CD4-positive, alpha-beta T cell (primary cell): ENCODE measurements around the gene RILPL2. TPM values are rescaled to one million over a fixed set of nuclear protein-coding genes. Genes with fewer than 3 reads are reported as not detected.
"Not testable (repeated sequence)": the region's sequence is repeated elsewhere in the genome, so short reads cannot be mapped to it uniquely, and the experiment has no call there.

Experiments used
- ATAC-seq: fragments of 200-7000 bp; cut with Tn5 transposase; one replicate; pipeline ENCODE4 v1.10.0; 2022; ENCODE audit warnings: mild to moderate bottlenecking; ENCODE audit not compliant: poor library complexity
- CTCF ChIA-PET: fragments of 350-600 bp; sonication (Branson Sonifier 250); formaldehyde crosslinking; loops from one replicate; lab custom pipeline; 2021; ENCODE audit warnings: antibody characterized with exemption, inconsistent platforms; lab: Charles Lee
- POLR2A ChIA-PET: fragments of 350-600 bp; sonication (Branson Sonifier 250); formaldehyde crosslinking; loops from one replicate; lab custom pipeline; 2021; ENCODE audit warnings: antibody characterized with exemption, inconsistent platforms; lab: Charles Lee
- DNase-seq, 14 experiments: peaks; one replicate each; pipeline ENCODE4 v3.0.0-alpha.2; 2013 to 2020; ENCODE audit warnings: mixed read lengths in 2 of 14
- H3K27ac ChIP-seq, 2 donors: one replicate each; pipeline versions ENCODE4 v1.5.1 to v1.7.0; 2013; ENCODE audit warnings: low read length in 2 of 2, low read depth in 1 of 2, mild to moderate bottlenecking in 1 of 2
- H3K27me3 ChIP-seq, 2 experiments: 1 replicate in 1 of 2; 2 replicates in 1 of 2; pipeline versions ENCODE4 v1.6.1 to v1.7.0; 2013; ENCODE audit warnings: low read length in 2 of 2, control low read depth in 1 of 2, mild to moderate bottlenecking in 1 of 2, moderate library complexity in 1 of 2; ENCODE audit not compliant: insufficient read depth in 2 of 2, control insufficient read depth in 1 of 2
- H3K36me3 ChIP-seq: one replicate; pipeline ENCODE4 v1.6.1; 2013; ENCODE audit warnings: low read length, control low read depth; ENCODE audit not compliant: insufficient read depth
- H3K4me1 ChIP-seq: one replicate; pipeline ENCODE4 v1.6.1; 2013; ENCODE audit warnings: low read length, control low read depth; ENCODE audit not compliant: insufficient read depth
- H3K4me3 ChIP-seq: one replicate; pipeline ENCODE4 v1.5.1; 2013; ENCODE audit warnings: mild to moderate bottlenecking, low read length, moderate library complexity
- H3K9me3 ChIP-seq, 2 experiments: 1 replicate in 1 of 2; 2 replicates in 1 of 2; pipeline versions ENCODE4 v1.6.1 to v1.7.0; 2013; ENCODE audit warnings: low read length in 2 of 2, mild to moderate bottlenecking in 2 of 2, control low read depth in 1 of 2, moderate library complexity in 1 of 2; ENCODE audit not compliant: control insufficient read depth in 1 of 2, insufficient read depth in 1 of 2
- H3K27ac Mint-ChIP-seq: one replicate; pipeline ENCODE4 v1.8.0; 2020; ENCODE audit warnings: mixed read lengths
- H3K27me3 Mint-ChIP-seq: one replicate; pipeline ENCODE4 v1.8.0; 2021; ENCODE audit warnings: mixed read lengths
- H3K36me3 Mint-ChIP-seq: one replicate; pipeline ENCODE4 v1.8.0; 2021; ENCODE audit warnings: low read depth, mixed read lengths
- H3K4me1 Mint-ChIP-seq: one replicate; pipeline ENCODE4 v1.8.0; 2021; ENCODE audit warnings: low read depth, mixed read lengths
- H3K4me3 Mint-ChIP-seq: one replicate; pipeline ENCODE4 v1.8.0; 2020; ENCODE audit warnings: mild to moderate bottlenecking, mixed read lengths
- H3K9me3 Mint-ChIP-seq: one replicate; pipeline ENCODE4 v1.8.0; 2020; ENCODE audit warnings: mixed read lengths
- intact Hi-C, 2 experiments: fragments of 100-400 bp; cut with DNase I in 1 of 2; cut with micrococcal nuclease in 1 of 2; formaldehyde crosslinking; loops; one replicate each; pipeline versions ENCODE4 v1.15.1 to v1.9.0; 2023 to 2025; cut with DNase I, micrococcal nuclease
- total RNA-seq, 174 experiments: library from RNA in 2 of 174; stranded (reverse) in 2 of 174; gene quantifications; one replicate each; pipeline ENCODE4 v1.2.3 and lab custom pipeline; 2021 to 2026
- TF ChIP-seq, protein P1 (sequence below): fragments of 200-600 bp; IDR thresholded peaks from one replicate; pipeline ENCODE4 v1.8.0; 2022; ENCODE audit warnings: antibody characterized with exemption, mild to moderate bottlenecking

RILPL2 gene
- total RNA-seq, 2 experiments from 2014 or later, result 4.9 to 5.5 TPM

DNA sequence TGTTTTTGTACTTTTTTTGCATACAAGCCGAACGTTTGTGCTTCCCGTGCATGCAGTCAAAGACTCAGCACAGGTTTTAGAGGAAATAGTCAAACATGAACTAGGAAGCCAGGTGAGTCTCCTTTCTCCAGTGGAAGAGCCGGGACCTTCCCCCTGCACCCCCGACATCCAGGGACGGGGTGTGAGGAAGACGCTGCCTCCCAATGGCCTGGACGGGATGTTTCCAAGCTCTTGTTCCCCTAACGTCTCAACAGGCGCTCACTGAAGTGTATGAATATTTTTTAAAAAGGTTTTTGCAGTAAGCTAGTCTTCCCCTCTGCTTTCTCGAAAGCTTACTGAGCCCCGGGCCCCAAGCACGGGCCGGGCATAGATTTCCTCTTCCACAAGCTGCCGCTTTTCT is 28.6 kb downstream of the RILPL2 start:
- ATAC-seq, DNase-seq, H3K27me3 Mint-ChIP-seq, H3K4me3 Mint-ChIP-seq, H3K4me1 ChIP-seq, H3K9me3 Mint-ChIP-seq, H3K4me3 ChIP-seq, H3K27me3 ChIP-seq, H3K27ac ChIP-seq, POLR2A ChIA-PET, H3K4me1 Mint-ChIP-seq, CTCF ChIA-PET, H3K9me3 ChIP-seq, H3K27ac Mint-ChIP-seq, intact Hi-C loops: not testable (repeated sequence)
- peaks cover 63% of the 10 kb centered on the region for H3K36me3 ChIP-seq
- peaks cover 50% of the 10 kb centered on the region for H3K36me3 Mint-ChIP-seq

DNA sequence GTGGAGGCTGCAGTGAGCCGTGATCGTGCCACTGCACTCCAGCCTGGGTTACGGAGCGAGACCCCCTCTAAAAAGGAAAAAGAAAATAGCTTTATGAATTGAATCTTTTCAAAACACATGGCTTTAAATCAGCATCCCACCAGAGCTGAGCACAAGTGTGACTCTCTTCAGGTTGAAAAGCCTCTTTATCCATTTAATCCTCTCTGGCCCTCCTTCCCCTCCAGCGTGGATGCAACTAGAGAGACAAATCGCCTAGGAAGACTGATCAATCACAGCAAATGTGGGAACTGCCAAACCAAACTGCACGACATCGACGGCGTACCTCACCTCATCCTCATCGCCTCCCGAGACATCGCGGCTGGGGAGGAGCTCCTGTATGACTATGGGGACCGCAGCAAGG is 29.2 kb downstream of the RILPL2 start:
- H3K4me3 ChIP-seq, H3K4me1 Mint-ChIP-seq, H3K4me3 Mint-ChIP-seq, intact Hi-C loops, H3K27ac ChIP-seq, H3K27me3 ChIP-seq, DNase-seq, H3K9me3 Mint-ChIP-seq, ATAC-seq, H3K27ac Mint-ChIP-seq, H3K27me3 Mint-ChIP-seq, H3K9me3 ChIP-seq, H3K4me1 ChIP-seq: not testable (repeated sequence)
- ChIA-PET CTCF (interaction anchor here (0.7 kb wide), 1 partner anchor 54 kb away, joined by 3 read pairs; no protein-coding TSS in a partner anchor), POLR2A (interaction anchor here (0.9 kb wide), 1 partner anchor 20 kb away, joined by 3 read pairs; no protein-coding TSS in a partner anchor)
- peaks cover 49% of the 10 kb centered on the region for H3K36me3 Mint-ChIP-seq
- H3K36me3 ChIP-seq, result peaks cover 63% of the 10 kb centered on the region

DNA sequence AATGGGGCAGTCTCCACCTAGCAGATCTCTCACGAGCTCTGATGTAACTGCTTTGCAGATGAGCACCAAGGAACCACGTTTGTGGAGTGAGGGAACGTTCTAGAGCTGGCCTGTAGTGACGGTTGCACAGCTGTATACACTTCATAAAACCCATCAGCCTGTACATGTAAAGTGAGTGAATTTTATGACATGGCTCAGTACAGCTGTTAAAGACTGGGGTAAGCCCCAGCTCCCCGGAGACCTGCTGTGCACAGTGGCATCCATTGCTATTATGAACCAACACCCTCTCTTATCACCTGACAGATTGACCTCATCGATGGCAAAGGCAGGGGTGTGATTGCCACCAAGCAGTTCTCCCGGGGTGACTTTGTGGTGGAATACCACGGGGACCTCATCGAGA is 31.9 kb downstream of the RILPL2 start:
- Mint-ChIP-seq H3K27me3 (no peaks in the 10 kb centered on the region), H3K4me3 (no peak overlapping the region), H3K36me3 (peaks cover 36% of the 10 kb centered on the region), H3K9me3 (no peaks in the 10 kb centered on the region), H3K4me1 (no peaks in the 10 kb centered on the region), H3K27ac (no peak overlapping the region)
- Histone ChIP-seq H3K27ac (no peak overlapping the region), H3K4me1 (peaks cover 5% of the 10 kb centered on the region), H3K9me3 (no peaks in the 10 kb centered on the region), H3K36me3 (peaks cover 66% of the 10 kb centered on the region), H3K4me3 (no peak overlapping the region), H3K27me3 (no peaks in the 10 kb centered on the region)
- TF ChIP-seq, protein P1, sequence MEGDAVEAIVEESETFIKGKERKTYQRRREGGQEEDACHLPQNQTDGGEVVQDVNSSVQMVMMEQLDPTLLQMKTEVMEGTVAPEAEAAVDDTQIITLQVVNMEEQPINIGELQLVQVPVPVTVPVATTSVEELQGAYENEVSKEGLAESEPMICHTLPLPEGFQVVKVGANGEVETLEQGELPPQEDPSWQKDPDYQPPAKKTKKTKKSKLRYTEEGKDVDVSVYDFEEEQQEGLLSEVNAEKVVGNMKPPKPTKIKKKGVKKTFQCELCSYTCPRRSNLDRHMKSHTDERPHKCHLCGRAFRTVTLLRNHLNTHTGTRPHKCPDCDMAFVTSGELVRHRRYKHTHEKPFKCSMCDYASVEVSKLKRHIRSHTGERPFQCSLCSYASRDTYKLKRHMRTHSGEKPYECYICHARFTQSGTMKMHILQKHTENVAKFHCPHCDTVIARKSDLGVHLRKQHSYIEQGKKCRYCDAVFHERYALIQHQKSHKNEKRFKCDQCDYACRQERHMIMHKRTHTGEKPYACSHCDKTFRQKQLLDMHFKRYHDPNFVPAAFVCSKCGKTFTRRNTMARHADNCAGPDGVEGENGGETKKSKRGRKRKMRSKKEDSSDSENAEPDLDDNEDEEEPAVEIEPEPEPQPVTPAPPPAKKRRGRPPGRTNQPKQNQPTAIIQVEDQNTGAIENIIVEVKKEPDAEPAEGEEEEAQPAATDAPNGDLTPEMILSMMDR, result no peak
- intact Hi-C loops, result no loop called here
- no peak for ATAC-seq
- ChIA-PET CTCF (interaction anchor here (0.8 kb wide), 1 partner anchor 39 kb away, joined by 3 read pairs; no protein-coding TSS in a partner anchor), POLR2A (no interaction called here)
- DNase-seq, result no peak

DNA sequence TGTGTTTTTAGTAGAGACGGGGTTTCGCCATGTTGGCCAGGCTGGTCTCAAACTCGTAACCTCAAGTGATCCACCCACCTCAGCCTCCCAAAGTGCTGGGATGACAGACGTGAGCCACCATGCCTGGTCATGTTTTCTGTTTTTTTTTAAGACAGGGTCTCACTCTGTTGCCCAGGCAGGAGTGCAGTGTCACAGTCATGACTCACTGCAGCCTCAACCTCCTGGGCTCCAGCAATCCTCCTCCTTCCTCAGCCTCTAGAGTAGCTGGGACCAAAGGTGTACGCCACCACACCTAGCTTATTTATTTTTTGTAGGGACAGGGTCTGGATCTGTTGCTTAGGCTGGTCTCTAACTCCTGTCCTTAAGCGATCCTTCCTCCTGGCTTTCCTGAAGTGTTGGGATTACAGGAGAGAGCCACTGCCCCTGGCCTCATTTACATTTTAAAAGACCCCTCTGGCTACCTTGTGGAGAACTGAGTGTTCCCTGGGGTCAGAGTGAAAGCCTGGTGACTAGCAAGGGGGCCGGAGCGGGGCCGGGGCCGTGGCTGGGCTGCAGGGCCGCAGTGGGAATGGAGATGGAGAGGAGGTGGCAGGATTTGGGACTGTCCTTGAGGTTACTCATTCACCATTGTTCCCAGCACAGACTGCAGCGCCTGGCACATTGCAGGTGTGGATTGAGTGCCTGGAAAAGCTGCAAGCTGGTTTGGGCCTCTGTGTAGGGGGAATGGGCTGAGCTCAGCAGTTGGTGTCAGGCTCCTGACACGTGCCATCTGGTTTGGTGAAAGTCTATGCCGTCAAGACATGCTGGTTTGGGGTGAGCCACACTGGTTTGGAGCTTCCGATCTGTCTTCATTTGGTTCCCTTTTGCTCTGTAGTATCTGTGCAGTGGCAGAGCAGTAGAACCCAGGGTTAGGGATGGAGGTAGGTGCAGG is 34.5 kb downstream of the RILPL2 start:
- H3K9me3 ChIP-seq, result no peaks in the 10 kb centered on the region
- CTCF ChIA-PET, result interaction anchor here (1.1 kb wide), 1 partner anchor 16 kb away, joined by 4 read pairs; no protein-coding TSS in a partner anchor
- no peak overlapping the region for H3K27ac Mint-ChIP-seq

More for the DNA sequence above, 34.5 kb downstream of the RILPL2 start:
- ATAC-seq (no peak), DNase-seq (no peak)
- Mint-ChIP-seq H3K36me3 (peaks cover 43% of the 10 kb centered on the region), H3K4me3 (no peak overlapping the region), H3K27me3 (no peaks in the 10 kb centered on the region), H3K9me3 (no peaks in the 10 kb centered on the region), H3K4me1 (no peaks in the 10 kb centered on the region)
- H3K4me1 ChIP-seq, result peaks cover 17% of the 10 kb centered on the region
- intact Hi-C loops, result no loop called here
- H3K27me3 ChIP-seq, result no peaks in the 10 kb centered on the region
- H3K4me3 ChIP-seq, result no peak overlapping the region
- peaks cover 73% of the 10 kb centered on the region for H3K36me3 ChIP-seq
- H3K27ac ChIP-seq, result no peak overlapping the region
- TF ChIP-seq, protein P1, result no peak
- POLR2A ChIA-PET, result no interaction called here
